NCI-H460 (cell line): ENCODE data around the gene CYP17A1. TPM values are rescaled to one million over a fixed set of nuclear protein-coding genes. Genes with fewer than 3 reads are reported as not detected.
A peak's percentile ranks its signal among the peaks of the same experiment; 100 is the strongest.

Source experiments
- DNase-seq: peaks from one replicate; pipeline ENCODE4 v3.0.0-alpha.2; 2016; ENCODE audit warnings: low read depth; ENCODE audit errors: extremely low read depth
- total RNA-seq: library from RNA; depleted of rRNA; stranded (reverse); fragments of >200 nt; shearing (Covaris generic); gene quantifications from 2 replicates; pipeline ENCODE4 v1.2.3, GENCODE V29; 2014

The CYP17A1 gene
- total RNA-seq, 1 experiment from 2014 or later = not detected

DNA sequence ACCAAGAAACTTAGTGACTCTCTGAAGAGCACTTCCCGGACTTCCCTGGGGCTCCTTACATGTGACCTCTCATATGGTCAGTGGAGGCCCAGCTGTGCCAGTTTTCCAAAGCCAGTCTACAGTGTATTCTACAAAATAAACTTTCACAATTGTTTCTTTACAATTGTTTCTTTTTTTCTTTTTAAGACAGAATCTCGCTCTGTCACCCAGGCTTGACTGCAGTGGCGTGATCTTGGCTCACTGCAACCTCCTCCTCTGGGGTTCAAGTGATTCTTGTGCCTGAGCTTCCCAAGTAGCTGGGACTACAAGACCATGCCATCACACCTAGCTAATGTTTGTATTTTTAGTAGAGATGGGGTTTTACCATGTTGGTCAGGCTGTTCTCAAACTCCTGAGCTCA lies 25.9 kb downstream of the CYP17A1 start:
- no peak for DNase-seq

DNA sequence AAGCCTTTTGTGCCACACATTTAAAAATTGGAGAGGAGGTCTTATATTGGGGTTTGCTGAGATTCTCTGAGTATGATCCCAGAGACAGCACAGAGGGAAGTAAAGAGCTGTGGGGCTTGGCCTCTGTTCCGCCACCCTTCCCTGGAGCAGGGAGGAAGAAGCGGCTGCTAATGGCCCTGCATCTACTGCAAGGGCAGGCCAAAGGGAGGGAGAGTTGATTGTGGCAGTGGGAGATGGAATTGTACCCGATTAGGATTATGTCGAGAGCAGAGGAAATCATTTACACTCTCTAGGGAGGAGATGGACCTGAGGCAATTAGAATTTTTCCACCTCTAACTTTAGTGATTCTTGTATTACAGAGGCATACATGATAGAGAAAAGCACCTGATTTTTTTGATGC lies 28.8 kb downstream of the CYP17A1 start:
- DNase-seq = no peak

DNA sequence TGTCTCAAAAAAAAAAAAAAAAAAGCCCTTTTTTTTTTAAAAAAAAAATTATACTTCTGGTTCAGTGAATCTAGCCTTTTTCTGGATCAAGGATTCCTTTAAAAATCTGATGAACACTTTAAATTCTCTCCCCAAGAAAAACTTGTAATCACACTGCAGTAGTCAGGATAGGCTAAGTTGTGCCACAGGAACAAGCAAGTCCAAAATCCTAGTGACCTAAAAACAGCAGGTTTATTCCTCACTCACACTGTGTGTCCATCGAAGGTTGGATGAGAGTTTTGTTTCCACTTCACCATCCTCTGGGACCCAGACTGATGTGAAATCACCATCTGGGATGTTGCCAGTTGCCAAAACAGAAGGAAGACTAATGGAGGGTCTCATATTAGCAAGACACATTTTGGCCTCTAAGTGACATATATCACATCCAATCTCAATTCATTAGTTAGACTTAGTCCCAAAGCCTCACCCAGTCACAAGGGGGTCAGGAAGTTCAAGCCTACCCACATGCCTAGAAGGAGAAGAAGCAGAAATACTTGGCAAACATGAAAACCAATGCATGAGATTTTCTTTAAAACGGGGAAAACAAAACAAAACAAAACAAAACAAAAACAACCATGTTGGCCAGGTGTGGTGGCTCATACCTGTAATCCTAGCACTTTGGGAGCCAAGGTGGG lies 32.7 kb downstream of the CYP17A1 start:
- no peak for DNase-seq

DNA sequence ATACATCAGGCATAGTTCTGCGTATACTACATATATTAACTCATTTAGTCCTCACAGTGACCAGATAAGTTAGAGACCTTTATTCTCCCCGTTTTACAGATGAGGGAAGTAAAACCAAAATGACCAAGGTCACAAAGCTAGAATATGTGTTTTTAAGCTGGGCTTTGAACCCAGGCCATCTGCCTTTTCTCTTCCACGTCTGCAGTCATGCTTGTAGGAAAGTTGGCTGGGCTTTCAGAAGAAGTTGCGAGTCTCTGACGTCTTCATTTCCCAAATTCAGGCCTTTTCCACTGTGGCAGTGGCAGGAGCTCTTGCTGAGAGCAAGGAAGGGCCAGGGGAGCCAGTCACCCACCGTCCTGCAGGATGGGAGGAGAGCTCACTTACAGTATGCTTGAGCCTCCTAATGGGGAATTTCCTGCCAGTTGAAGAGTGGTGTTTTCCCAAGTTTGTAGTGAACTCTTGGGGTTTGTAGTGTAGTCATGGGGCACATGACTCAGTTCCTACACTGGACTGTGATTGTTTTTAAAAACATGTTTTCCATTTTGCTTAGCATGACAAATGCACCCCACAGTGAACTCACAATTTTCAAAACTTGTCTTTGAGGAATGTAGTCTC lies 34.2 kb downstream of the CYP17A1 start:
- no peak for DNase-seq

DNA sequence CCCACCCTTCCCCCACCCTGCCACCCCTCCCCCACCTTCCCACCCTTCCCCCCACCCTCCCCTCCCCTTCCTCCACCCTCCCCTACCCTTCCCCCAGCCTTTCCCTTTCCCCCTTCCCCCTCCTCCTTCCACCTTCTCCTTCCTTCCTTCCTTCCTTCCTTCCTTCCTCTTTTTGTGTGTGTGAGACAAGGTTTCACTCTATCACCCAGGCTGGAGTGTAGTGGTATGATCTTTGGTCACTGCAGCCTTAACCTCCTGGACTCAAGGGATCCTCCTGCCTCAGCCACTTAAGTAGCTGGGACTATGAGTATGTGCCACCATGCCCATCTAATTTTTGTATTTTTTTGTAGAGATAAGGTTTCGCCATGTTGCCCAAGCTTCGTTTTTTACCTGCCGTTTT lies 35.2 kb downstream of the CYP17A1 start:
- DNase-seq = no peak

DNA sequence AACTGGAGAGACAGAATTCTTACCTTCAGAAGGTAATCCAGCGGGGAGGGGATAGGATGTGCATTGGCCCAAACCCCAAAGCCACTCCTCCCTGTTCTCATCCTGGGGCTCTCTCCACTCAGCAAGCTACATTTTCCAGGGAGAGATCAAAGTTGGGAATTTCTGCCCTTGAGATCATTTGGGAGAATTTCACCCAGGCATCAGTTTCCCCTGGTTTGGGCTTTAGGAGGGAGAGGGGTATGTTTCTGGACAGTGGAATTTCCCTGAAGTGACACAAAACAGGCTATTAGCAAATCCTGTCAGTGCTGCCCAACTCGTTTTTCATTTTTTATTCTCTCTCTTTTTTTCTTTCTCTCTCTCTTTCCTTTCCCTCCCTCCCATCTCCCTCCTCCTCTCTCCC lies 35.7 kb downstream of the CYP17A1 start:
- DNase-seq = no peak

DNA sequence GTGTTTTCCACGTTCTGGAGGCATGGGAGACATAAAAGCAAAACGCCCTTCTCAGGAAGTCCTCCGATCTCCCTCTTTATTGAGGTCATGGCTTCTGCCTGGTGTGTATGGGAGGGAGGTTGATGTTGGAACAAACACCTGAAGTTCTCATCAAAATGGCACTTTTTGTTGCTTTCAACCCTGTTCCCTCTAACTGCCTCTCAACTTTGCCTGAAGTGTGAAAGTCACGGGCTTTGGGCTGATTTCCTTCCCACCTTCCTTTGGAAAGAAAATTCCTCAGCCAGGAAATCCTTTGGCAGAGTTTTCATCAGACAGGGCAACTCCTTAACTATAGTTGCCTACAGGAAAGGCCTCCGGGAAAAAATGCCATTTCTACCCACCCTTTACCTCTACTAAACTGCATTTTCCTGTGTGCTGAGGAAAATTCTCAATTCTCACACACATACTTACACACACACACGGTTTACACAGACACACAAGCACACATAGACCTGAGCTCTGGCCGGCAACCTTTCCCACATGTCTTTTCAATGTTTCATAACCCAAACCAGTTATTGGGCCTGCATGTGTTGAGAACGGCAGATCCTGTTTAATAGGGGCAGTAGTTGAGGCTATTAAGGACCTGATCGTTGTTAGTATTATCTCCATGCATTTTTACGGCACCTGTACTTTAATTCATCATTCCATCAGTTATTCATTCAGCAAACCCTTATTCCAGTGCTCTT lies 36.4 kb downstream of the CYP17A1 start:
- DNase-seq = no peak

DNA sequence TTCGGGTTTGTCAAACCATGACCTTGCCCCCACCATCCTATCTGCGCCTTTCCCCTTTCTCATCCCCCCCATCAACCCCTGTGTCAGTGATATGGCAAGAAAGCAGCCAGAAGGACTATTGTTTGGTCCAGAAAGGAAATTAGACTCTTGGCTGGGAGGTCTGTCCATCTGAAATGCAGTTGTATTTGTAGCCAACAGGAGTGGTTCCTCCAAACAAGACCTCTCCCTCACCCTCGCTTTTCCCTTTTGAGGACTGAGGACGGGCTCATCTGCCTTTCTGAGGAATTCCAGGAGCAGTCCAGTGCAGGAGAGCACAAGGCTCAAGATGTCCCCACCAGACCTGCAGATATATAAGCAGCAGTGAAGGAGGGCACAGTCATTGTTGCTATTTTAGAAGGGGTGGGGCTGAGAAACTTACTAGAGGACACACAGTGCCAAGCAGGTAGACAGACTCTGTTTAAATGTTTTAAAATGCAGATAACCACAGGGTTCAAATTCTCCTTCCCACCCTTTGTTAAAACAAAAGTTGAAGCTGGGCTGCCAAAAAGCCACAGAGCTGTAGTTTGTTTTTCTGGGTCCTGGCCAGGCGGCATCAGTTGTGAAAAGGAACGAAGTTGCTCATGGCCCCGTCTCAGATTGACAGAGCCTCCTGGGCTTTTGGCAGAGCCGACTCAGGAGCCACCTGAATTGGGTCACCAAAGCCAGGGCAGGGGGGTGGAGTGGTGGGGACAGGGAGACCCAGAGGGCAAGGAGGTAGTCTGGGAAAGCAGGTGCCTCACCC lies 37.3 kb downstream of the CYP17A1 start:
- no peak for DNase-seq

DNA sequence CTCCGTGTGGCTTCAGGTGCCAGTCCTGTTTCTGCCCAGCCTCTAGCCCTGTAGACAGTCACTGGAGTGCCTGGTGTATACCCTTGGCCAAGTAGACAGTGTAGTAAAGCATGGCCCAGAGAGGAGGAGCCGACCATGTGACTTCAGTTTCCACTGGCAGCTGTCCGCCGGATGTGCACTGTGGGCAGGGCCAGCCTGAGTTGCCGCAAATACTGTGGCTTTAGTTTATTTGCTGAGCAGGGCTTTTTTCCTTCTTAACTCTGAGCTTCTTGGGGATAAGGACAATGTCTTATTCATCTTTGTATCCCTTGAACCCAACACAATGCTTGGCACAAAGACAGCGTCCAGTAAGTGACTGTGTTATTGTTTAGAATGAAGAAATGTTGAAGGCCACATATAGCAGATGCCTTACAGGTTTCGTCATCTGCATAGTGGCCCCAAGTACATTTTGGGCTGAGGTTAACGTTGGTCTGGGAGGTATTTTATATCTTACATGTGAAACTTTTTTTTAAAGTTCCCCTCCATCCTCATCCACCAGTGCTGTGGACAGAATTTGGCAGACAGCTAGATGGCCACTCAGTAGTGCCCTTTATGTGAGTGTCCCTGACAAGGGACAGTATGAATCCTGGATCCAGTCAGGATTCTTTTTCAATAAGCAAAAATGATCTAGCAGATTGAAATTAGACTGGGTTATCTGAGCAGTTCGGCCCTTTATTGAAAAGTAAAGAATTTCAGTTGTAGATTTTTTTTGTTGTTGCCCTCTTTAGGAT lies 40.6 kb downstream of the CYP17A1 start:
- DNase-seq = no peak

DNA sequence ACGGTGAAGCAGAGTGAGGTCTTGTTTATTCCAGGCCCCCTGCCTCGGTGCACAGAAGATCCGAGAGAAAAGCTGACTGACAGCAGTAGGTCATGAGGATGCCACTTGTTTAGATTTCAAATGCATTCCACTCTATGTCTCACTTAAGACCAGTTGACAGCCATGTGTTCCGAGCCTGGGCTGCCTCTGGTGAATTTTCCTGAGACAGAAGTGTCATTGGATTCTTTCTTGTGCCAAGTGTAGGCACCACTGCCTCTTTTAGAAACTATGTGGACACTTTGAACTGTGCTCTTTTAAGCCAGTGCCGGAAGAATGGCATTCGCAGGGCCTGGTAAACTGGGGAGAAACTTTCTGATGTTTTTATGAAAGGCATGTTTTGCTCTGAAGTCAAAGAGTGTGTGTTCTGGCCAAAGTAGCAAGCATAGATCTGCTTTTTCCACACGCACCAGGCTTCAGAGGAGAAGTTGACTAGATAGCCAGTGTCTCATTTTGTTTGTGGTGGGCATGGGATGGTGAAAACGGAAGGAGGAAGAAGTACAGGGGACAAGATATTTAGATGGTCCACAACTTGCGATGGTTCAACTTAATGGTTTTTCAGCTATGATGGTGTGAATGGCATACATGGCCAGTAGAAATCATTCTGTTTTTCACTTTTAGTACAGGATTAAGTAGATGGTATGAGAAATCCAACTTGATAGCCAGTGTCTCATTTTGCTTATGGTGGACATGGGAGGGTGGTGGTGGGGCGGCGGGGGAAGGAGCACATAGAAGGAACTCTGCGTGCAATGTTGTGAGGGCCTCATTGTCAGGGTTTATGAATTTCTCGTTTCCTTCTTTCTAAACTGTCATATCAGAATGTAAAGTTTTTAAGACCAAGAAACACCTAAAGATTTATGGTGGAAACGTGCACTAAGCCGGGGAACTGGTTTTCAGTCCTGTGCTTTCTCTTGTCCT lies 41.5 kb downstream of the CYP17A1 start:
- no peak for DNase-seq

DNA sequence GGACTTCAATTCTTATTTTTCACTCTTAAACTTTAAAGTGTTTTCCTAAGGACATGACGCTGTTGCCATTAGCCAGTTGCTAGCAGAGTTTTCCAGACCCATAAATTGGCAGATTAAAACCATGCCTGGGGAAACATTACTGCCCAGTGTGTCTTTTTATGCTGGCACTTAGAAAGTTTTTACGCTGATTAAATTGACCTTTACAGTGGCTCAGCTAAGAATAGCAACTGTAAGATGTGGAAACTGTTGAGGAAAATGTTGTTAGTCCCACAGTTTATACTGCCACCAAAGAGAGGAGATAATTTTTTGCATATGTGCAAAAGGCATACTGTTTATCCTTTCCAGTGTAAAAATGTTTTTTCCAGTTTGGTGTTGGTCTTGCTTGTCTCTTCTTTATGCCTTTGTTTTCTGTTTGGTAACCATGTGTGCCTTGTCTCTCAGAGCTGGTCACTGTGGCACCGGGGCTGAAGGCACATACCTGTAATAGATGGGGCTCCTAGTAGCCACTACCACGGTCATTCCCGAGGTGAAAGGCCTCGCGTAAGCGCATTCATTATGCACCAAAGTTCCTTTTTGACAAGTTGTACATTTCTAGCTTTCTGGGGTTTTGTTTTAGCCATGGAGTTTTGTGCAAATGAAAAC lies 45.3 kb downstream of the CYP17A1 start:
- DNase-seq = no peak

DNA sequence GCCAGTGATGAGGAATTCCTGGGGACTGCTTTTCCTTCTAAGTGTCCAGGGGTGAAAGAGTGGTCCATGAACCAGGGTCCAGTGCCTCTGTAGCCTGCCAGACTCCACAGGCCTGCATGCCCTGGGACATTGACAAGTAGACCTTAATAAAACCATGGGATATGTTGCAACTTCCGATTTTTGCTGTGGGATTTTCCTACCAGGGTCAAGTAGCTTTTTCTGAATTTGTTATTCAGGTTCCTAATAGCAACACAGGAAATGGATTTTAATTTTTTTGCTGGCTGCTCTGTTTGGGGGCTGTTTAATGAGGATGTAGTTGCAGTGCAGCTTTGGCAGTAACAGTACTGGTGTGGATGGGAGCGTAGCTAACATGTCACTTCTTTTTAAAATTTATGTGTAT lies 51.4 kb downstream of the CYP17A1 start:
- DNase-seq = no peak

DNA sequence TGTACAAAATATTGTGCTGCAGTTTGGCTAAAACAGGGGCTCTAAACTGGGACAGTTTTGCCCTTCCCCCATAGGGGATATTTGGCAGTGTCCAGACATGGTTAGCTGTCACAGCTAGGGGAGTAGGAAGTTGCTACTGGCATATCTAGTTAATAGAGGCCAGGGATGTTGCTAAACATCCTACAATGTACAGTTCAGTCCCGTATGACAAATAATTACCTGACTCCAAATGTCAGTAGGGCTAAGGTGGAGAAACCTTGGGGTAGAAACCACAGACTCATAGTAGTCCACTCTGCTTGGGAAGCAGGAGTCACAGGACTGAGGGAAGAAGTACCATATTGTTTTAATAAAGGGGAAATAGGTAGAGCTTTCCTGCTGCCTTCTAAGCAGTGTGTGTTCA lies 53.6 kb downstream of the CYP17A1 start:
- no peak for DNase-seq

DNA sequence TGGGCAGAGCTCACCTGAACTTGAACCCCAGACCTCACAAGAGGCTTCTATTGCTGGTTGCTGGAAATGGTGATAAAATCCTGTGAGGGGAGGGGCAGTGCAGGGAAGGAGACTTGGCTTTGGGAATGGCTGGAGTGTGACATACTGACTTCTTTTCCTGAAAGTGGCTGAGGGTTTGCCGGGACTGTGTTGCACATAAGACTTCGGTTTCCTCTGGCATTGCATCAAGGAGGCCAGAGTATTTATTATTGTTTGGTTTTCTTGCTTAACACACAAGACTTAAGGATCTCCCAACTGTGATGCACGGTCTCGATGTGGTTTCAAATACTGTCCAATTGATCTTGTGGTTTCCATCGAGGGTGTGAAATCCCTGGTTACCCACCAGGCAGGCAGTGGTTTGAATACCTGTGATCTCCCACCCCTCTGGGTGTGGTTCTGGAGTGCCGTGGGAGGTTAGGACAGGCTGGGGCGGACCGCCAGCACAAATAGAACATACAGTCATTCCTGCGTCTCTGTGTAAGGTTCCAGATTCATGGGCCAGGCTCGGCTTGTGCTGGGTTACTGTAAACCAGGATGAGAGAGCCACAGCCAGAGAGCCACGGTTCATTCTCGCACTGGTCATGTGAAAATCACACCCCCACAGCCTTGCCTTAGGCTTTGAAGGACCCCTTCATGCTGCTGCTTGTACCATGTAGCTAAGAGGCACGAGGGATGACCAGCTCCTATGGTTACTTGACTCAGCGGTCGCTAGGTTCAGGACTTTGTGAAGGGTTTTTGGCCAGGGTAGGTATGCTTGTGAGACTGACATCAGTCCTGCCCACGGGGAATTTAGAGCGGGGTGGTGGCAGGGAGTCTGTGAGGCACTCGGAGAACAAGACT lies 54.3 kb downstream of the CYP17A1 start:
- peak; percentile 6 for DNase-seq

DNA sequence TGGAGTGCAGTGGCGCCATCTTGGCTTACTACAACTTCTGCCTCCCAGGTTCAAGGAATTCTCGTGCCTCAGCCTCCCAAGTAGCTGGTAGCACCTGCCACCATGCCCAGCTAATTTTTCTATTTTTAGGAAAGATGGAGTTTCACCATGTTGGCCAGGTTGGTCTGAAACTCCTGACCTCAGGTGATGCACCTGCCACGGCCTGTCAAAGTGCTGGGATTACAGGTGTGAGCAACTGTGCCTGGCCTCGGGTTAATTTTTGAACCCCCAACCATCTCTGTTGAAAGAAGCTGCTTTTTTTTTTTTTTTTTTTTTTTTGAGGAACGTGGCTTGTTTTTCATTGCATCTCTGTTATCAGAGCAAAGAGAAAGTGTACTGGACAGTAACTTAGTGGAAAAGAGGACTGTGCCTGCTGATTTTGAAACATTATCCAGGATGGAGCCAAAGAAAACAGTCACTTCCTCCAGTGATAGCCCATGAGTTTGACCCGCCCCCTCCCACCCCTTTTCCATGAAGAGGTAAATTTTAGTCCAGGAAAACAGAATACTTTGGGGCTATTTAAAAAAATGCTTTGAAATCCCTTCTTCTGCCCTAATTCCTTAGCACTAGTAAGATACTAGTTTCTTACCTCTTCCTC lies 55.2 kb downstream of the CYP17A1 start:
- peak; percentile 24 for DNase-seq

DNA sequence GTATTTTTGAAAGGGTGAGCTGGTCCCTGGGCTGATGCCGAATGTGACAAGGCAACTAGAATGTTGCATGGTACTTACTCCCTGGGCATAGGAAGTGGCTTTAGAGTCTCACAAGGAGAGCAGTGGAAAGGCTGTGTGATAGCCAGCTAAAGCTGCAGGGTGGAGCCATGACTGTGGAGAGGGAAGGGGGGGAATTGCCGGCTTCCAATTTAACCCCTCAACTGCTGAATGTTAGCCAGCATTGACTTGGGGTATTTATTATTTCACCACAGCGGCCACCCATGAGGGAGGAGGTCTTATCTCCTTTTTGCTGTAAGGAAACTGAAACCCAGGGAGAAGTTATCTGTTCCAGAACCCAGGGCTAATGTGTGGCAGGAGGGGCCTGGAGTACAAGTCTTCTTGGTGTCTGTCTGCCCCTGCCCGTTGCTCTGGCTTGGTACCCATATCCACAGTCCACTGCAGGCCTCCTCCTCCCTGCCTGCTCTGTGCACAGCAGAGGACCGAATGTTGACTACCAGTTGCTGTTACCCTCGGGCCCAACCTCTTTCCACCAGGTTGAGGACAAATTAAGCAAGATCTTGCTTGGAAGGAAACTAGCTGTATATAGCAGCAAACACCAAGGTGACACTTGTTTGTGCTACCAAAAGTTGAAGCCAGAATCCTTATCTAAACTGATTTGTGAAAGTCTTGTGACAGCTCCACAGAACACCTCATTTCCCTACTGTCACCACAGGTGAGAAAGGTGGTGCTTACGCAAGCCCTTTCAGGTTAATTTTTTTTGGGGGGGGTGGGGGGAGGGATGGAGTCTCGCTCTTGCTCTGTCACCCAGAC lies 55.9 kb downstream of the CYP17A1 start:
- DNase-seq = no peak
